CD14-positive monocyte (primary cell): ENCODE measurements around the gene WDFY4. TPM values are rescaled to one million over a fixed set of nuclear protein-coding genes. Genes with fewer than 3 reads are reported as not detected.

Experiments used
- DNase-seq, 3 donors: peaks; one replicate each; pipeline ENCODE4 v3.0.0-alpha.2; 2011 to 2022
- H2AFZ ChIP-seq: 2 replicates; pipeline ENCODE4 v1.6.0; 2012; ENCODE audit warnings: mild to moderate bottlenecking, low read depth, low read length, inconsistent platforms; ENCODE audit not compliant: insufficient read depth, poor library complexity, severe bottlenecking
- H3K27ac ChIP-seq, 2 donors: 1 replicate in 1 of 2; 2 replicates in 1 of 2; pipeline ENCODE4 v1.5.1; 2012 to 2013; ENCODE audit warnings: low read length in 2 of 2, control low read depth in 1 of 2, inconsistent platforms in 1 of 2, low read depth in 1 of 2, mild to moderate bottlenecking in 1 of 2
- H3K27me3 ChIP-seq, 2 donors: one replicate each; pipeline versions ENCODE4 v1.6.0 to v1.6.1; 2011 to 2013; ENCODE audit warnings: low read length in 2 of 2; ENCODE audit not compliant: control insufficient read depth in 2 of 2, insufficient read depth in 2 of 2
- H3K36me3 ChIP-seq, 2 donors: replicated peaks in 1 of 2; 1 replicate in 1 of 2; 2 replicates in 1 of 2; pipeline versions ENCODE4 v1.5.1 to v1.6.1; 2012 to 2013; ENCODE audit warnings: low read length in 2 of 2, control low read depth in 1 of 2, inconsistent platforms in 1 of 2, mild to moderate bottlenecking in 1 of 2; ENCODE audit not compliant: insufficient read depth in 2 of 2, control insufficient read depth in 1 of 2
- H3K4me1 ChIP-seq, 2 donors: 1 replicate in 1 of 2; 2 replicates in 1 of 2; pipeline versions ENCODE4 v1.5.1 to v1.6.1; 2012 to 2013; ENCODE audit warnings: low read length in 2 of 2, control low read depth in 1 of 2, inconsistent platforms in 1 of 2, mild to moderate bottlenecking in 1 of 2, moderate library complexity in 1 of 2; ENCODE audit not compliant: insufficient read depth in 2 of 2, control insufficient read depth in 1 of 2
- H3K4me2 ChIP-seq: replicated peaks from 2 replicates; pipeline ENCODE3; 2012; ENCODE audit warnings: low read length, moderate library complexity, mild to moderate bottlenecking; ENCODE audit not compliant: poor library complexity, severe bottlenecking; ENCODE audit errors: extremely low read depth
- H3K4me3 ChIP-seq, 3 experiments: fragments of 200-600 bp in 1 of 3; sonication (generic) in 1 of 3; replicated peaks in 1 of 3; 1 replicate in 2 of 3; 2 replicates in 1 of 3; pipeline ENCODE4 v1.5.1; 2011 to 2013; ENCODE audit warnings: low read length in 3 of 3, mild to moderate bottlenecking in 3 of 3, control low read depth in 2 of 3, low read depth in 2 of 3, inconsistent platforms in 1 of 3, moderate library complexity in 1 of 3
- H3K79me2 ChIP-seq: 2 replicates; pipeline ENCODE4 v1.6.0; 2012; ENCODE audit warnings: mild to moderate bottlenecking, control low read depth, inconsistent platforms, low read length, moderate library complexity; ENCODE audit not compliant: insufficient read depth
- H3K9ac ChIP-seq: 2 replicates; pipeline ENCODE4 v1.6.0; 2017; ENCODE audit warnings: low read length, mild to moderate bottlenecking; ENCODE audit not compliant: insufficient read depth, poor library complexity, severe bottlenecking
- H3K9me3 ChIP-seq, 2 donors: replicated peaks in 1 of 2; 1 replicate in 1 of 2; 2 replicates in 1 of 2; pipeline versions ENCODE4 v1.5.1 to v1.6.1; 2012 to 2013; ENCODE audit warnings: low read length in 2 of 2, control low read depth in 1 of 2; ENCODE audit not compliant: control insufficient read depth in 1 of 2, insufficient read depth in 1 of 2
- H4K20me1 ChIP-seq: 2 replicates; pipeline ENCODE4 v1.6.0; 2012; ENCODE audit warnings: mild to moderate bottlenecking, low read length, control low read depth, moderate library complexity; ENCODE audit not compliant: insufficient read depth
- H3K27ac Mint-ChIP-seq, 7 donors: one replicate each; pipeline ENCODE4 v1.8.0; 2020; ENCODE audit warnings: mild to moderate bottlenecking in 7 of 7, mixed read lengths in 7 of 7, moderate library complexity in 6 of 7, inconsistent platforms in 2 of 7
- H3K27me3 Mint-ChIP-seq, 3 donors: one replicate each; pipeline ENCODE4 v1.8.0; 2021 to 2022; ENCODE audit warnings: low read depth in 3 of 3, mild to moderate bottlenecking in 3 of 3, mixed read lengths in 3 of 3, moderate library complexity in 3 of 3, inconsistent platforms in 1 of 3
- H3K36me3 Mint-ChIP-seq, 2 donors: one replicate each; pipeline ENCODE4 v1.8.0; 2020; ENCODE audit warnings: mixed read lengths in 2 of 2, inconsistent platforms in 1 of 2, mild to moderate bottlenecking in 1 of 2
- H3K4me1 Mint-ChIP-seq: one replicate; pipeline ENCODE4 v1.8.0; 2020; ENCODE audit warnings: mild to moderate bottlenecking, mixed read lengths
- H3K4me3 Mint-ChIP-seq, 2 donors: one replicate each; pipeline ENCODE4 v1.8.0; 2020; ENCODE audit warnings: mild to moderate bottlenecking in 2 of 2, mixed read lengths in 2 of 2, moderate library complexity in 1 of 2
- H3K9me3 Mint-ChIP-seq, 7 donors: one replicate each; pipeline ENCODE4 v1.8.0; 2020 to 2022; ENCODE audit warnings: mixed read lengths in 7 of 7, mild to moderate bottlenecking in 6 of 7, moderate library complexity in 6 of 7, inconsistent platforms in 2 of 7
- WGBS: methylation state at CpG from one replicate; pipeline ENCODE4 v1.1.5; 2013; ENCODE audit warnings: missing lambda C conversion rate; ENCODE audit not compliant: insufficient coverage; 5-methylcytosine and 5-hydroxymethylcytosine counted together
- intact Hi-C, 2 donors: fragments of 100-400 bp; cut with micrococcal nuclease; formaldehyde crosslinking; loops; one replicate each; pipeline versions ENCODE4 v1.15.0 to v1.15.1; 2023
- polyA plus RNA-seq, 3 donors: library from polyadenylated mRNA; depleted of rRNA in 1 of 3; unstranded in 2 of 3; stranded (reverse) in 1 of 3; fragments of 300-500 nt in 2 of 3; fragments of >200 nt in 1 of 3; fragmentation: Illumina TruSeq in 2 of 3; gene quantifications; 1 replicate in 2 of 3; 2 replicates in 1 of 3; pipeline ENCODE4 v1.2.3, GENCODE V29; 2012 to 2021
- TF ChIP-seq, protein P1 (sequence below): fragments of 200-600 bp; IDR thresholded peaks from one replicate; pipeline ENCODE4 v1.8.0; 2022; ENCODE audit warnings: antibody characterized with exemption, mild to moderate bottlenecking

WDFY4 gene
- polyA plus RNA-seq, 3 donors: 7.5 to 36.1 (median 9.8) TPM

GRCh38 chr10:48896756-48897440, 212.2 kb downstream of the WDFY4 start:
- Histone ChIP-seq H3K4me1 (peaks cover 14 to 19% of the 10 kb centered on the region in 2 donors), H3K27ac (no peak overlapping the region), H3K9me3 (no peaks in the 10 kb centered on the region), H3K27me3 (no peaks in the 10 kb centered on the region), H3K9ac (no peak overlapping the region), H3K36me3 (peaks cover 73 to 97% of the 10 kb centered on the region in 2 donors), H3K79me2 (no peaks in the 10 kb centered on the region), H2AFZ (no peak overlapping the region), H4K20me1 (no peaks in the 10 kb centered on the region), H3K4me3 (no peak overlapping the region), H3K4me2 (no peak overlapping the region)
- TF ChIP-seq, protein P1, sequence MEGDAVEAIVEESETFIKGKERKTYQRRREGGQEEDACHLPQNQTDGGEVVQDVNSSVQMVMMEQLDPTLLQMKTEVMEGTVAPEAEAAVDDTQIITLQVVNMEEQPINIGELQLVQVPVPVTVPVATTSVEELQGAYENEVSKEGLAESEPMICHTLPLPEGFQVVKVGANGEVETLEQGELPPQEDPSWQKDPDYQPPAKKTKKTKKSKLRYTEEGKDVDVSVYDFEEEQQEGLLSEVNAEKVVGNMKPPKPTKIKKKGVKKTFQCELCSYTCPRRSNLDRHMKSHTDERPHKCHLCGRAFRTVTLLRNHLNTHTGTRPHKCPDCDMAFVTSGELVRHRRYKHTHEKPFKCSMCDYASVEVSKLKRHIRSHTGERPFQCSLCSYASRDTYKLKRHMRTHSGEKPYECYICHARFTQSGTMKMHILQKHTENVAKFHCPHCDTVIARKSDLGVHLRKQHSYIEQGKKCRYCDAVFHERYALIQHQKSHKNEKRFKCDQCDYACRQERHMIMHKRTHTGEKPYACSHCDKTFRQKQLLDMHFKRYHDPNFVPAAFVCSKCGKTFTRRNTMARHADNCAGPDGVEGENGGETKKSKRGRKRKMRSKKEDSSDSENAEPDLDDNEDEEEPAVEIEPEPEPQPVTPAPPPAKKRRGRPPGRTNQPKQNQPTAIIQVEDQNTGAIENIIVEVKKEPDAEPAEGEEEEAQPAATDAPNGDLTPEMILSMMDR: no peak
- no peaks in the 10 kb centered on the region for H3K27me3 Mint-ChIP-seq
- WGBS: 94% methylated on average over 11 of the region's 13 CpGs
- peak overlapping the region in 2 of 7 donors; percentile 46 to 64 for H3K27ac Mint-ChIP-seq
- DNase-seq: no peak
- intact Hi-C loops: no loop called here
- peaks cover 23% of the 10 kb centered on the region for H3K4me1 Mint-ChIP-seq
- H3K4me3 Mint-ChIP-seq: no peak overlapping the region
- peaks cover 0 to 2% (median 0%) of the 10 kb centered on the region in 7 donors for H3K9me3 Mint-ChIP-seq
- peaks cover 67 to 85% of the 10 kb centered on the region in 2 donors for H3K36me3 Mint-ChIP-seq

- TF ChIP-seq, protein P1: no peak
- WGBS: 97% methylated on average over 10 of the region's 10 CpGs
- H3K27ac Mint-ChIP-seq: no peak overlapping the region
- no peak overlapping the region for H3K9ac ChIP-seq
- no peaks in the 10 kb centered on the region for H3K27me3 Mint-ChIP-seq
- H3K36me3 Mint-ChIP-seq: peaks cover 66 to 85% of the 10 kb centered on the region in 2 donors
- H3K9me3 Mint-ChIP-seq: peaks cover 0 to 2% (median 0%) of the 10 kb centered on the region in 7 donors
- H3K4me1 Mint-ChIP-seq: peaks cover 23% of the 10 kb centered on the region
- no peaks in the 10 kb centered on the region for H3K27me3 ChIP-seq
- H3K9me3 ChIP-seq: no peaks in the 10 kb centered on the region
- no peak overlapping the region for H3K4me3 Mint-ChIP-seq
- intact Hi-C loops: no loop called here
- DNase-seq: no peak
- no peak overlapping the region for H3K4me2 ChIP-seq
- no peak overlapping the region for H2AFZ ChIP-seq
- peaks cover 14 to 19% of the 10 kb centered on the region in 2 donors for H3K4me1 ChIP-seq
- H3K79me2 ChIP-seq: no peaks in the 10 kb centered on the region
- no peak overlapping the region for H3K27ac ChIP-seq
- no peaks in the 10 kb centered on the region for H4K20me1 ChIP-seq
- H3K36me3 ChIP-seq: peaks cover 71 to 97% of the 10 kb centered on the region in 2 donors
- H3K4me3 ChIP-seq: no peak overlapping the region
Observed at GRCh38 chr10:48897441-48897790, 212.7 kb downstream of the WDFY4 start.
